EL (cell line): Measurements from ENCODE around the gene SCRT2.

Source experiments
- DNase-seq: peaks from one replicate; pipeline ENCODE4 v3.0.0-alpha.2; 2016

Gene SCRT2

DNA sequence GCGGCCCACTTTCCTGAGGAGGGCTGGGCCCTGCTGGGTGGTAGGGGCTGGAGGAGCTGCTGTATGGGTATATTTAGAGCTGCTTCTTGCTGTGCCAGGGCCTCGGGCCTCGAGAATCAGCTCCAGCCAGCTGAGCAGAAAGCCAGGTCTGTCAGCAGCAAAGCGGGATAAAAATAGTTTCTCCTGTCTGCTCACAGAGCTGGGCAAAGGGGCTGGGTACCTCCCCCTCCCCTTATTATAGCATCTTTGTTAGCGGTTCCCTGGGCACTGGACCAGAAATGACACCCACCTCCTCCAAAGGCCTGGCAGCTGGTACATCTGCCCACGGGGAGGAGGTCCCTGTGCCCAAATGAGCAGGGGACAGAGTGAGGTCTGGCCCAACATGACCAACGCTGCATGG lies 6.0 kb downstream of the SCRT2 start:
- DNase-seq, result no peak

DNA sequence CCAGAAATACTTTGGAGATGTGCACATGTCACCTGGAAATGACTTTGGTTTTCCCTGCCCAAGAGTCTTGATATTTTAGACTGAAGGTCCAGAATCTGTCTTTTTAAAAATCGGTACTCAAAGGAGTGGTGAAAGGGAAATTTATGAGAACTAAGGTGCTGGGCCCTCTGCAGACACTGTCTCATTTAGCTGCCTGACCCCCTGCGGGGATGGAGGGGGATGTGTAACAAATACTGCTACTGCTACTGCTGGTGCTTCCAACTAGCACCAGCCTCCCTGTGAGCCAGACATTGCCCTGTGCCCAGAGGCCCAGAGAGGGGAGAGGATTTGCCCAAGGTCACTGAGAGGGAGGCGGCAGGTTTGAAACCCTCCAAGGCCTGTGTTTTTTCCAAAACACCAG lies 7.0 kb downstream of the SCRT2 start:
- DNase-seq, result no peak

DNA sequence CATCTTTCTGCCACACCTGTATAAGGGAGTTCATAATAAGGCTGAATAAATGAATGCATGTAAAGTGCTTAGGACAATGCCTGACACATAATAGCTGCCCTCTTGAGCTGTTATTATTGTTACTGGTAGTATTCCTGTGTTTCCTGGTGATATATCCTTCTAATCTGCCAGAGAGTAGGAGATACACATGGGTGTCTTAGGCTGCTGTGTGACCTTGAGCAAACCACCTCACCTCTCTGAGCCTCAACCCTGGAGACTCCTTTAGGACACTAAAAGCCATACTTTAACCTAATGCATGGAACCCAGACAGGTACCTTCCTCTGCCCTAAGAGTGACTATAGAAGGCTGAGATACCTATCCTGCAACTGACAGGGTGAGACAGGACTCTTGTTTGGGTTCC lies 7.6 kb downstream of the SCRT2 start:
- DNase-seq, result no peak

- peak; percentile 49 for DNase-seq
Observed at GRCh38 chr20:667351-668034, 8.1 kb downstream of the SCRT2 start.

DNA sequence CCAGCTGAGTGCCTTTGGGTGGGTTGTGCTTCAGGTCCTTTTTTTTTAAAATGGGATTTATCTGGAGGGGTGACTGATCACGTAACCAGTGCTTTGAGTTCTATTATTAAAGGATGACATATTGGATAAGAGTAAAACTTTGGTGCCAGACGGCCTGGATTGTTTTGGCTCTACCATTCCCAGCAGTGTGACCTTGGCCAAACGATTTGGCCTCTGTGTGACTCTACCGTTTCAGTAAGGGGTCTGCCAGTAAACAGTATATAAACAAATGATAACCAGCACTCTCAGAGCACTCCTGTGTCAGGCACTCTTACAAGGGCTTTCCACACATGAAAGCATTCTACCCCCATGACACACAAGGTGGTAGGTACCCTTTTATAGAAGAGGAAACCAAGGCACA lies 8.7 kb downstream of the SCRT2 start:
- DNase-seq, result no peak

DNA sequence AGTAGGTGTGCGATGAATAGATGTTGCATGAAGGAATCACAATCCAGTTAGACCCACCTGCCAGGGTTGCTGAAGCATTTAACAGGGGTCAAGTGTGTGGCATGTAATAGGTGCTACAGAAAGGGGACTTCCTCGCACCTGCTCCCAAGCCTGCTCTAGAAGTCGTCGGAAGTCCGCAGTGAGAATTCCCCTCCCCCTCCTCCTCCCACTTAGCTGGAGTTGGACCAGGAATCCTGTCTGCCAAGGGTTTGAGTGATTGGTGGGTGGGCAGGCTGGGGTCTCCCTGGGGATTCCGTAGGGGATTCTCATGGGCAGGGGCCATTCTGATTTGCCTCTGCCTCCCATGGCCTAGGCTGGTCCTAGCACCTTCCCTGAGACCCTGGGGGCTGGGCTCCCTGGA lies 10.3 kb downstream of the SCRT2 start:
- DNase-seq, result no peak

GRCh38 chr20:664576-664975 lies 11.0 kb downstream of the SCRT2 start:
- DNase-seq, result no peak

DNA sequence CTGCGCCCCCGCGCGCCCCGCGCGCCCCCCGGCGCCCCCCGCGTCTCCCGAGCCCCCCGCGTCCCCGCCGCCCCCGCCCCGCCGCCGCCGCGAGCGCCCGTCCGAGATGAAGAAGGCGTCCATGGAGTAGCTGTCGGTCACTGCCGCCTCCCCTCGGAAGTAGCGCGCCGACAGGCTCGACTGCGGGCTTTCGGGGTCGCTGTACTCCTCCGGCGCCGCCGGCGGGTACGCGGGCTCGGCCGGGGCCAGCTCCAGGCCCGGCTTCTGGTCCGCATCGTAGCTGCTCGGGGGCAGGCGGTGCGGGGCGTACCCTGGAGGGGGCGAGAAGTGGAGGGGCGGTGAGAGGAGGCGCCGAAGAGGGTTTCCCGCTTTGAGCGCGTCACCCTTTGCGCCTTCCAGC lies 11.5 kb downstream of the SCRT2 start:
- DNase-seq, result no peak

- peak; percentile 21 for DNase-seq
Observed at GRCh38 chr20:663315-664090, 12.1 kb downstream of the SCRT2 start.

DNA sequence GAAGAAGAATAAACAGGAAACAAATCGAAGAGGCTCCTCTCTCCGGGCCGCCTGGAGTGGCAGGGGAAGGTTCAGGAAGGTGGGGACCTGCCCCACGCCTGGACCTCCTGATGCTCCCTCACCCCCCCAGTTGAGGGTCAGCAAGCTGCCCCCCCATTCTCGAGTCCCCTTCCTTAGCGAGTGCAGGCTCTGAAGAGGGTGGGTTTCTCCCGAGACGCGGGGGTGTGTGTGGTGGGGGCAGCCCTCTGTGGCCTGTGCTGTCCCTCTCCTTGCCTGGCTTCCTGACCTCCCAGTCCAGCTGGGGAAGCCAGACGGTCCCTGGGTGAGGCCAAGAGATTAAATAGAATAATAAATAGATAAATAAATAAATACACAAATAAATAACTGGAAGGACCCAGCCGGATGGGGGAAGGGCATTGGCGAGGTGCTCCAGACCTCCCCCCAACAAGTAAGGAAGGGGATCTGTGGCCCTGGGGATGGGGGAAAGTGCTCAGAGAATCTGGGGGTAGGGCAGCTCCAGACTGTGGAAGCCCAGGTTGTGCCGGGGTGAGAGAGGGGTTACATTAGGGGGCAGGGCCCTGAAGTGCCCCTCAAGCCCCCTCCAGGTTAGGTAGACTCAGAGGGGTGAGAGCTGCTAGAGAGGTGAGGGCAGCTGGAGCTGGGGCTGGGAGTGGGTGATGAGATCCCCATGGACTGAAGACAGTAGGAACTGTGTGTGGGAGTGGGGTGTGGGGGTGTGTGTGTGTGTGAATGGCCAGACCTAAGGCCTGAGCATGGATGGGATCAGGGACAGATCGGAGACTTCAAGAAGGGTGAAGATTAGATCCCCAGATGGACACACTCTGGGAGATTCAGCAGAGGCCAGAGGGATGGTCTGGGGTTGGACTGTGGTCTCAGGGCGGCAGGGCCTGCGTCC lies 13.1 kb downstream of the SCRT2 start:
- DNase-seq, result no peak

DNA sequence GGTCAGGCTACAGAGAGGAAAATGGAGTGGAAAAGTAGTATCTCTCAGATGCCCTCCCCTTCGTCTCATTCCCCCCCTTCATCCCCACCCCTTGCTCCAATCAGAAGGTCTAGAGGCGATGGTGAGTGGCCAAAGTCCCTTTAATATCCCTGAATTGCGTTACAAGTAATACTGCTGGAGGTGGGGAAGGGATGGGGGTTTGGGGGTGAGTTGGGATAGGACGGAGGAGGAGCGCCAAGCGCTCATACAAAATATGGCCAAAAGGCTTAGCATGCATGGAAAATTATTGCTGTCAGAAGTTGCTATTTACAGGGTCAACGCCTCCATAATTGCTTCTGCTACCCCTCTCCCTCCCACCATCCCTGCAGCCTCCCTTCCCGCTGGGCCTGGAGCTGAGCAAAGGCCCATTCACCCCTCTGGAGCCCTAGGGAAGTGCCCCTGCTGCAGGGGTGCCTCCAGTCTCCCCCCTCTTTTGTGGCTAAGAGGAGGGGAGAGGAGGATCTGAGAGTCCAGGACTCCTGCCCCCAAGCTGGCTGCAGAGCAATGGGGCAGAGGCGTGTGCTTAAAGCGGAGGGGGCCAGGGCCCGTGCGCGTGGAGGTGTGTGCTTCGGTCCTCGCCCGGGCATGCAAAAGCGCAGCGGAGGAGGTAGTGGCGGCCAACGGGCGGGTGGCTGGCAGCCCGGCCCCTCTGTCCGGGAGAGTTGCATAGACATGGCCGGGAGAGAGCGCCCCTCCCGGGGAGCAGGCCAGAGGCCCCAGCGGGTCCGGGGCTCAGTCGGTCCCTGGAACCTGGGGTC lies 13.9 kb downstream of the SCRT2 start:
- DNase-seq, result no peak

- peak; percentile 38 for DNase-seq
Observed at GRCh38 chr20:658731-659291, 16.8 kb downstream of the SCRT2 start.

DNA sequence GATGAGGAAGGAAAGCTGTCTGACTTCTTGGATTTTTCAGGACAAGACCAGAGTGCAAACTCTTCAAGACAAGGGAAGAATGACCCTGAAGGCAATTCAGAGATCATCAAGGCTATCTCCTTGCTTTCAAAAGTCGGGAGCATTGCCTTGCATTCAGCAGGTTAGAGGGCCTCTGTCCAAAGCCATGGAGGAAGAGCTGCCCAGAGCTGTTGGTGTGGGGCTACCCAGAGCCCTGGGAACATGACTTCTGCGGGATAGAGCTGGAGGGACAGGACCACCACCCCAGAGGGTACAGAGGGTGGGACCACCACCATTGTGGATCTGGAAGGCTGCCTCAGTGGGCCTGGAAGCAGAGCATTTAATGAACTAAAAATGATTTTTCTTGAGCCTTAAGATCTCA lies 17.4 kb downstream of the SCRT2 start:
- no peak for DNase-seq

DNA sequence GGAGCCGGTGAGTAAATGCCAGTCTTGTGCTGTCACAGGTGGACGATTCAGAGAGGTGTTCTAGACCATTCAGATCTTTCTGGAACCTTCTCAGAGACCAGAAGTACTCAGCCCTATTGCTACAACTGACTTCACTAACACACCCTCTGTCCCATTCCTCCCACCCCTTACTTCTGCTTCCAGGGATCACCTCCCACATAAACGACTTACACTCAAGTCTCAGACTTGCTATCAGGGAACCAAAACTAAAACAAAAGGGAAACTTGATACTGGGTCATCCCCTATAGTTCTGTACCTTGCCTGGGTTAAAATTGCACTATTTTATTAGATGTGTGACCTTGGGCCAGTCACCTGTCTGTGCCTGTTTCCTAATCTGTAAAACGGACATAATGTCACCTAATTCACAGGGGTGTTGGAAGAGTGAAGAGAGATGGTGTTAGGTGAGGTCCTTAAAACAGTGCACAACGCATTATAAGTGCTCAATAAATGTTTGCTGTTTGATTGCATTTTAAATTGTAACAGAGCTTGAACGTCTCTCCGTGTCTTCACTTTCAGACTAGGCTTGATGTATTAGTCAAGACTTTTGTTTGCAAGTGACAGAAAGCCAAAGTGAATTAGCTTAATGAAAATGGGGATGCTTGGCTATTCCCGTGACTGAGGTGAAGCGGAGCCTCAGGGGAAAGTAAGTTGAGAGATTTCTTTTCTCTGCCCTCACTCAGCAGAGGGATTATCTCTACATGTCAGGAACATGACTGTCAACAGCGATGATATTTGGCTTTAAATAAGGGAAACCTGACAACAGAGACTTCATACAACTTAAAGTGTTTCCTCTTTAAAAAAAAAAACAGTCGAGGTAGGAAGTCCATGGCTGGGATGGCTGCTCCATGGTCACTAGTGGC lies 19.6 kb downstream of the SCRT2 start:
- DNase-seq, result no peak

DNA sequence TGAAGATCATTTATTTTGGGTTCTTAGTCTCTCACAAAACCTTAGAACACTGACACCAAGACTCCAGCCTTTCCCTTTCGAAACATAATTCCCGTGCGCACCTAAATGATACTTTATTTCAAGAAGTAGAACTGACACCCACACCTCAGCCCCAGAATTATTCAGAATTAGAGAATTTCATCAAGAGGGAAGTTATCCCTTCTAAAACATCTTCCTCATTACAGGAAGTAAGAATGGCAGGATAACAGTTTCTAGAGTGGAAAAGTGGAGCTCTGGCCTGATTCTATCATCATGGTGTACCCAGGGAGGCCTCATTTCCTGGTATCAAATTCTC lies 21.2 kb downstream of the SCRT2 start:
- DNase-seq, result no peak

DNA sequence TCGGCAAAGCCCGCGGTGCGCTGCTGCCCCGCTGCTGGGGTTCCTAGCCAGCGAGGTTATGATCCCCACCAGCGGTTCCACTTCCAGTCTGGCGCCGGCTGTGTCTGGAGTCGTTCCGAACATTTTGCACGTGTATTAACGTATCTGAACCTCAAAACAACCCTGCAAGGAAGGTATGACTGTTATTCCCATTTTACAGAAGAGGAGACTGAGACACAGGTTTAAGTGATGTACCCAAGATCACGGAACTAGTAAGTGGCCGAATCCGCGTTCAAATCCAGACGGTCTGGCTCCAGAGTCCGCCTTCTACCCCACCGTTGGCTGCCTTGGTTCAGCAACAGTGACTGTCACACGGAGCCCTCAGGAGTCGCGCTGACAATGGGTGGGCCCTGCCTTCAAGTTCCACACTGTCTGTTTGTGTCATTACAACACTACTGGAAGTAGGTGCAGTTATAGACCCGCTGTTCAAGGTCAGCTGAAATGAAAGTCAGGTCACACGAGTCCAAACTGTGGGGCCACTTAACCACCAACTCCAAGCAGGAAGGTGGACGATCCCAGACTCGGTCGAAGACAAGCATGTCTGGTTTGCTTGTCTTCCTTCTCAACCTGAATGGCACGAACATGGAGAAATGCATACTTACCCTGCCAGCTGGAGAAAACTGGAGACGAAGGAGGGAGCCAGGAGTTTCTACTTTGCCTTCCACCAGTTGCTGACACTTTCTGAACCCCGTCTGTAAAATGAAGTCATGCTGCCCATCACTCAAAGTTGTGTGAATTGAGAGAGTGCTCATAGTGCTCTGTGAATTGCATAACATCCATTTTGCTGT lies 21.8 kb downstream of the SCRT2 start:
- DNase-seq, result no peak

GRCh38 chr20:653110-653589 lies 22.5 kb downstream of the SCRT2 start, which contains the start of gene SRXN1:
SRXN1 (minus strand) TSS chr20:653200; CDS start chr20:653185, 15 bp downstream.
- peak; percentile 94 for DNase-seq

DNA sequence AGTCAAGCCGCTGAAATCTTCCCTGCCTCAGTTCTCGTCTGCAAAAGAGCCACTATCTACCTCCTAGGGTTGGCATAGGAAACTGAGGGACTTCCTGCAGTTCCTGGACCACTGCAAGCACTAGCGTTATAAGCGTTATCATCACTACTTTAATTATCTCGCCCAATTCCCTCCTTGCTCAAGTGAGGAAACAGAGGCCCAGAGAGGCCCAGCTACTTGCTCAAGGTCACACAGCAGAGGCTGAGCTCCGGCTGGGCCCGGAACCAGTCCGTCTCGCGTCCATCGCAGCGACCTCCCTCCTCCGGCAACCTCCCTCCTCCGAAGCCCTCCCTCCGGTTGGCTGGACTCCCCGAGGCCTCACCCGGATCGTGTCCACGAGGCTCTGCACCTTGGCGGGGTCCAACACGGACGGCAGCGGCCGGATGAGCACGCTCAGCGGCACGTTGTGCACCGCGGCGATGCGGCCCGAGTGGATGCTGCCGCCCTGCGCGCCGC lies 22.9 kb downstream of the SCRT2 start:
- peak; percentile 54 for DNase-seq

- DNase-seq, result no peak
Observed at GRCh38 chr20:651713-652614, 23.6 kb downstream of the SCRT2 start.
